Measurements from ENCODE around the gene RNF44. TPM values are rescaled to one million over a fixed set of nuclear protein-coding genes. Genes with fewer than 3 reads are reported as not detected.

The RNF44 gene
- total and polyA plus RNA-seq, 4 donors: 3.2 to 6.4 (median 4.7) TPM

GRCh38 chr5:176550275-176550831 is 13.2 kb upstream of the RNF44 start:
- Histone ChIP-seq H3K27me3 (ENCODE audit: control insufficient read depth in 4 of 4, insufficient read depth in 4 of 4, low read length in 3 of 4) (no peaks in the 10 kb centered on the region), H3K27ac (ENCODE audit: low read depth in 1 of 2, low read length in 2 of 2) (peak overlapping the region in 1 of 2 donors; percentile 47), H3K9me3 (ENCODE audit: control insufficient read depth in 4 of 4, low read length in 3 of 4) (no peaks in the 10 kb centered on the region), H3K36me3 (ENCODE audit: control insufficient read depth in 4 of 4, insufficient read depth in 3 of 4, low read depth in 1 of 4, low read length in 3 of 4) (no peaks in the 10 kb centered on the region), H3K4me1 (ENCODE audit: control insufficient read depth in 4 of 4, insufficient read depth in 4 of 4, low read length in 3 of 4) (peaks cover 0 to 18% (median 11%) of the 10 kb centered on the region in 4 donors), H3K4me3 (ENCODE audit: low read depth in 1 of 3, low read length in 3 of 3) (no peak overlapping the region), H3K9ac (ENCODE audit: low read depth in 1 of 2, low read length in 2 of 2) (no peak overlapping the region)
- WGBS: 81% methylated on average over 16 of the region's 16 CpGs
- TF ChIP-seq JUND (IDR thresholded peaks at IDR 0.05): no peak
- TF ChIP-seq RAD21 (IDR thresholded peaks at IDR 0.05): no peak
- TF ChIP-seq GABPA (IDR thresholded peaks at IDR 0.05 in 1 of 2, conservative IDR thresholded peaks at IDR 0.05 in 1 of 2): no peak
- TF ChIP-seq HNF4A (conservative IDR thresholded peaks at IDR 0.05): no peak
- no peak for TF ChIP-seq TAF1 (conservative IDR thresholded peaks at IDR 0.05)
- TF ChIP-seq MAX (IDR thresholded peaks at IDR 0.05): no peak
- no peak for TF ChIP-seq RXRA (IDR thresholded peaks at IDR 0.05)
- no peak for TF ChIP-seq ATF3 (IDR thresholded peaks at IDR 0.05)
- no peak for TF ChIP-seq FOXA2 (IDR thresholded peaks at IDR 0.05)
- TF ChIP-seq REST (IDR thresholded peaks at IDR 0.05): no peak
- no peak for TF ChIP-seq SP1 (IDR thresholded peaks at IDR 0.05)
- TF ChIP-seq YY1 (IDR thresholded peaks at IDR 0.05): no peak
- DNase-seq (ENCODE audit: low spot score): no peak

GRCh38 chr5:176549871-176550270 is 12.7 kb upstream of the RNF44 start:
- Histone ChIP-seq H3K36me3 (ENCODE audit: control insufficient read depth in 4 of 4, insufficient read depth in 3 of 4, low read depth in 1 of 4, low read length in 3 of 4) (no peaks in the 10 kb centered on the region), H3K9me3 (ENCODE audit: control insufficient read depth in 4 of 4, low read length in 3 of 4) (no peaks in the 10 kb centered on the region), H3K27me3 (ENCODE audit: control insufficient read depth in 4 of 4, insufficient read depth in 4 of 4, low read length in 3 of 4) (no peaks in the 10 kb centered on the region), H3K4me1 (ENCODE audit: control insufficient read depth in 4 of 4, insufficient read depth in 4 of 4, low read length in 3 of 4) (peaks cover 0 to 18% (median 11%) of the 10 kb centered on the region in 4 donors), H3K4me3 (ENCODE audit: low read depth in 1 of 3, low read length in 3 of 3) (peak overlapping the region in 2 of 3 donors; percentile 5 to 33), H3K9ac (ENCODE audit: low read depth in 1 of 2, low read length in 2 of 2) (no peak overlapping the region), H3K27ac (ENCODE audit: low read depth in 1 of 2, low read length in 2 of 2) (peak overlapping the region; percentile 29 to 47)
- 80% methylated on average over 7 of the region's 7 CpGs for WGBS
- peak in 1 of 2 donors; percentile 16 for TF ChIP-seq HNF4A (conservative IDR thresholded peaks at IDR 0.05)
- TF ChIP-seq MAX (IDR thresholded peaks at IDR 0.05): no peak
- no peak for TF ChIP-seq YY1 (IDR thresholded peaks at IDR 0.05)
- no peak for DNase-seq (ENCODE audit: low spot score)

- Histone ChIP-seq H3K27ac (ENCODE audit: low read depth in 1 of 2, low read length in 2 of 2) (peak within 1 kb of the TSS; percentile 29 to 47), H3K27me3 (ENCODE audit: control insufficient read depth in 4 of 4, insufficient read depth in 4 of 4, low read length in 3 of 4) (no peaks in the 10 kb centered on the region), H3K36me3 (ENCODE audit: control insufficient read depth in 4 of 4, insufficient read depth in 3 of 4, low read depth in 1 of 4, low read length in 3 of 4) (no peaks in the 10 kb centered on the region), H3K9me3 (ENCODE audit: control insufficient read depth in 4 of 4, low read length in 3 of 4) (no peaks in the 10 kb centered on the region), H3K4me1 (ENCODE audit: control insufficient read depth in 4 of 4, insufficient read depth in 4 of 4, low read length in 3 of 4) (peaks cover 0 to 19% (median 11%) of the 10 kb centered on the region in 4 donors), H3K9ac (ENCODE audit: low read depth in 1 of 2, low read length in 2 of 2) (peak within 1 kb of the TSS; percentile 8 to 21), H3K4me3 (ENCODE audit: low read depth in 1 of 3, low read length in 3 of 3) (peak within 1 kb of the TSS in 2 of 3 donors; percentile 5 to 33)
- 55% methylated on average over 18 of the region's 18 CpGs for whole genome bisulfite sequencing
- peak; percentile 52 for DNase-seq (ENCODE audit: low spot score)
- no peak for TF ChIP-seq GABPA (IDR thresholded peaks at IDR 0.05 in 1 of 2, conservative IDR thresholded peaks at IDR 0.05 in 1 of 2)
- TF ChIP-seq MAX (IDR thresholded peaks at IDR 0.05): no peak
- no peak for TF ChIP-seq RAD21 (IDR thresholded peaks at IDR 0.05)
- TF ChIP-seq TAF1 (conservative IDR thresholded peaks at IDR 0.05): no peak
- peak; percentile 58 for TF ChIP-seq SP1 (IDR thresholded peaks at IDR 0.05)
- TF ChIP-seq CTCF (IDR thresholded peaks at IDR 0.05; ENCODE audit: low read depth, low read length, missing input control): no peak
- TF ChIP-seq FOXA1 (IDR thresholded peaks at IDR 0.05): no peak
- TF ChIP-seq YY1 (IDR thresholded peaks at IDR 0.05): no peak
- no peak for TF ChIP-seq FOXA2 (IDR thresholded peaks at IDR 0.05)
- no peak for TF ChIP-seq NR2F2 (IDR thresholded peaks at IDR 0.05)
- TF ChIP-seq EGR1 (IDR thresholded peaks at IDR 0.05; ENCODE audit: low read depth in 2 of 2): no peak
- TF ChIP-seq RXRA (IDR thresholded peaks at IDR 0.05): no peak
- TF ChIP-seq HNF4A (conservative IDR thresholded peaks at IDR 0.05): peak; percentile 40 to 50
These were observed 11.8 kb upstream of the RNF44 start, which contains the start of gene CDHR2 for GRCh38 chr5:176548967-176549444. CDHR2 (plus strand) TSS chr5:176549342; CDS start chr5:176565353, 16,011 bp downstream.

All from liver (tissue), 9 donors.